IMR-90 (cell line): ENCODE results near the gene GADL1. TPM values are rescaled to one million over a fixed set of nuclear protein-coding genes. Genes with fewer than 3 reads are reported as not detected.

Source experiments
- ATAC-seq: fragments of 200-7000 bp; cut with Tn5 transposase; 2 replicates; pipeline ENCODE4 v1.9.1; 2020; ENCODE audit warnings: low read depth, mild to moderate bottlenecking, moderate library complexity
- BruUV-seq: library from RNA; stranded (reverse); fragments of 400-500 nt; replicated peaks from 2 replicates; lab custom pipeline; 2021; lab: Mats Ljungman, UMichigan
- CTCF ChIA-PET: fragments of 300-600 bp; formaldehyde crosslinking; extraction: SDS; loops from one replicate; lab custom pipeline; 2021; ENCODE audit warnings: antibody characterized with exemption; lab: Yijun Ruan, JAX
- POLR2A ChIA-PET: fragments of 300-600 bp; sonication (Branson Sonifier 250); formaldehyde crosslinking; loops from one replicate; lab custom pipeline; 2022; ENCODE audit warnings: antibody characterized with exemption; ENCODE audit not compliant: unreplicated experiment; lab: Charles Lee
- DNase-seq: peaks from one replicate; pipeline ENCODE4 v3.0.0; 2013
- H2AFZ ChIP-seq: replicated peaks from 2 replicates; pipeline ENCODE3; 2013; ENCODE audit warnings: low read length, mild to moderate bottlenecking; ENCODE audit not compliant: poor library complexity
- H2AK5ac ChIP-seq: 2 replicates; pipeline ENCODE4 v1.6.1; 2013; ENCODE audit warnings: low read depth, low read length, inconsistent platforms
- H2AK9ac ChIP-seq: replicated peaks from 2 replicates; pipeline ENCODE3; 2013; ENCODE audit warnings: mild to moderate bottlenecking, low read depth, low read length, moderate library complexity; ENCODE audit not compliant: poor library complexity
- H2BK120ac ChIP-seq: 2 replicates; pipeline ENCODE4 v1.6.1; 2013; ENCODE audit warnings: low read depth, low read length, inconsistent platforms
- H2BK15ac ChIP-seq: 3 replicates; pipeline ENCODE4 v1.6.1; 2013; ENCODE audit warnings: low read depth, low read length, inconsistent platforms
- H2BK20ac ChIP-seq: 2 replicates; pipeline ENCODE4 v1.6.1; 2013; ENCODE audit warnings: low read depth, mild to moderate bottlenecking, inconsistent platforms, low read length, moderate library complexity
- H2BK5ac ChIP-seq: 2 replicates; pipeline ENCODE4 v1.6.1; 2013; ENCODE audit warnings: mild to moderate bottlenecking, low read depth, low read length, inconsistent platforms; ENCODE audit not compliant: poor library complexity, severe bottlenecking
- H3K14ac ChIP-seq: replicated peaks from 2 replicates; pipeline ENCODE4 v1.6.1; 2013; ENCODE audit warnings: low read depth, low read length, inconsistent platforms
- H3K18ac ChIP-seq: 2 replicates; pipeline ENCODE4 v1.6.1; 2013; ENCODE audit warnings: low read depth, low read length, control low read depth
- H3K23ac ChIP-seq: 2 replicates; pipeline ENCODE4 v1.6.1; 2013; ENCODE audit warnings: low read depth, low read length, inconsistent platforms
- H3K27ac ChIP-seq: 2 replicates; pipeline ENCODE4 v1.5.1; 2013; ENCODE audit warnings: mild to moderate bottlenecking, control low read depth, low read length; ENCODE audit not compliant: insufficient read depth
- H3K27me3 ChIP-seq: 2 replicates; pipeline ENCODE4 v1.6.1; 2013; ENCODE audit warnings: low read length; ENCODE audit not compliant: control insufficient read depth, insufficient read depth
- H3K36me3 ChIP-seq: 2 replicates; pipeline ENCODE4 v1.6.1; 2013; ENCODE audit warnings: low read length, mixed read lengths; ENCODE audit not compliant: control insufficient read depth, insufficient read depth
- H3K4ac ChIP-seq: 2 replicates; pipeline ENCODE4 v1.6.1; 2013; ENCODE audit warnings: low read depth, low read length, inconsistent platforms
- H3K4me1 ChIP-seq: 2 replicates; pipeline ENCODE4 v1.6.1; 2013; ENCODE audit warnings: low read length, mixed read lengths; ENCODE audit not compliant: control insufficient read depth, insufficient read depth
- H3K4me2 ChIP-seq: 2 replicates; pipeline ENCODE4 v1.6.1; 2013; ENCODE audit warnings: low read depth, mild to moderate bottlenecking, control low read depth, low read length, moderate library complexity
- H3K4me3 ChIP-seq: 2 replicates; pipeline ENCODE4 v1.5.1; 2013; ENCODE audit warnings: low read depth, mild to moderate bottlenecking, control low read depth, low read length, moderate library complexity; ENCODE audit not compliant: insufficient read depth
- H3K56ac ChIP-seq: 2 replicates; pipeline ENCODE4 v1.6.1; 2013; ENCODE audit warnings: low read length, inconsistent platforms; ENCODE audit not compliant: insufficient read depth; ENCODE audit errors: extremely low read depth
- H3K79me1 ChIP-seq, 2 experiments: 2 replicates each; pipeline ENCODE4 v1.6.1; 2013; ENCODE audit warnings: low read length in 2 of 2, inconsistent platforms in 1 of 2, low read depth in 1 of 2
- H3K9ac ChIP-seq: 2 replicates; pipeline ENCODE4 v1.6.1; 2013; ENCODE audit warnings: low read depth, low read length, control low read depth
- H3K9me1 ChIP-seq: 2 replicates; pipeline ENCODE4 v1.6.1; 2013; ENCODE audit warnings: low read length, inconsistent platforms; ENCODE audit not compliant: insufficient read depth
- H3K9me3 ChIP-seq: 2 replicates; pipeline ENCODE4 v1.6.1; 2013; ENCODE audit warnings: low read length; ENCODE audit not compliant: control insufficient read depth, insufficient read depth
- H4K20me1 ChIP-seq: 2 replicates; pipeline ENCODE4 v1.6.1; 2013; ENCODE audit warnings: low read length, inconsistent platforms; ENCODE audit not compliant: insufficient read depth
- H4K5ac ChIP-seq: 2 replicates; pipeline ENCODE4 v1.6.1; 2013; ENCODE audit warnings: mild to moderate bottlenecking, low read depth, low read length, control low read depth
- H4K8ac ChIP-seq, 2 experiments: 2 replicates each; pipeline ENCODE4 v1.6.1; 2013; ENCODE audit warnings: low read depth in 2 of 2, low read length in 2 of 2, control low read depth in 1 of 2, inconsistent platforms in 1 of 2
- H4K91ac ChIP-seq: 2 replicates; pipeline ENCODE4 v1.6.1; 2013; ENCODE audit warnings: low read depth, low read length, inconsistent platforms; ENCODE audit not compliant: insufficient read depth
- BHLHE40 ChIP-seq: fragments of 150-350 bp; IDR thresholded peaks from 2 replicates; pipeline ENCODE4 v1.6.1; 2016; ENCODE audit warnings: mild to moderate bottlenecking, low read depth, low read length
- CEBPB ChIP-seq: IDR thresholded peaks from 2 replicates; pipeline ENCODE4 v1.6.1; 2012; ENCODE audit warnings: low read depth, low read length, improper control_type of control experiment
- CHD1 ChIP-seq: IDR thresholded peaks from 2 replicates; pipeline ENCODE4 v1.6.1; 2012; ENCODE audit warnings: low read depth, low read length, improper control_type of control experiment
- CTCF ChIP-seq: conservative IDR thresholded peaks from 2 replicates; pipeline ENCODE4 v1.5.1; 2012; ENCODE audit warnings: mild to moderate bottlenecking, low read depth, low read length, improper control_type of control experiment
- ELK1 ChIP-seq: fragments of 150-350 bp; IDR thresholded peaks from 2 replicates; pipeline ENCODE4 v1.6.1; 2016; ENCODE audit warnings: low read depth, mild to moderate bottlenecking, low read length, moderate library complexity, borderline replicate concordance
- FOS ChIP-seq: fragments of 150-350 bp; IDR thresholded peaks from 2 replicates; pipeline ENCODE4 v1.6.1; 2016; ENCODE audit warnings: low read depth, low read length
- MAFK ChIP-seq: IDR thresholded peaks from 2 replicates; pipeline ENCODE4 v1.6.1; 2012; ENCODE audit warnings: low read depth, low read length, improper control_type of control experiment
- MAZ ChIP-seq: IDR thresholded peaks from 2 replicates; pipeline ENCODE4 v1.6.1; 2012; ENCODE audit warnings: low read depth, mild to moderate bottlenecking, low read length, improper control_type of control experiment, moderate library complexity, borderline replicate concordance
- MXI1 ChIP-seq: IDR thresholded peaks from 2 replicates; pipeline ENCODE4 v1.6.1; 2012; ENCODE audit warnings: low read depth, mild to moderate bottlenecking, low read length, moderate library complexity, borderline replicate concordance
- NFE2L2 ChIP-seq: fragments of 150-350 bp; IDR thresholded peaks from 2 replicates; pipeline ENCODE4 v1.6.1; 2016; ENCODE audit warnings: low read depth, mild to moderate bottlenecking, low read length
- POLR2A ChIP-seq: IDR thresholded peaks from 2 replicates; pipeline ENCODE4 v1.6.1; 2012; ENCODE audit warnings: mild to moderate bottlenecking, low read depth, low read length
- RAD21 ChIP-seq: IDR thresholded peaks from 2 replicates; pipeline ENCODE4 v1.6.1; 2012; ENCODE audit warnings: low read length, improper control_type of control experiment
- RCOR1 ChIP-seq: IDR thresholded peaks from 2 replicates; pipeline ENCODE4 v1.6.1; 2012; ENCODE audit warnings: mild to moderate bottlenecking, low read length, improper control_type of control experiment; ENCODE audit not compliant: insufficient replicate concordance
- RFX5 ChIP-seq: IDR thresholded peaks from 2 replicates; pipeline ENCODE4 v1.8.0; 2012; ENCODE audit warnings: low read depth, mild to moderate bottlenecking, low read length, moderate library complexity
- SMC3 ChIP-seq: fragments of 150-350 bp; IDR thresholded peaks from 2 replicates; pipeline ENCODE4 v1.6.1; 2016; ENCODE audit warnings: low read depth, mild to moderate bottlenecking, antibody characterized with exemption, low read length, moderate library complexity
- USF2 ChIP-seq: fragments of 150-350 bp; IDR thresholded peaks from 2 replicates; pipeline ENCODE4 v1.6.1; 2017; ENCODE audit warnings: mild to moderate bottlenecking, antibody characterized with exemption, low read length, low read depth
- WGBS, 2 experiments: methylation state at CpG; one replicate each; pipeline versions ENCODE4 v1.1.5 to v1.1.7; 2013; ENCODE audit warnings: missing lambda C conversion rate in 2 of 2; ENCODE audit not compliant: insufficient read length in 1 of 2; ENCODE audit errors: extremely low coverage in 2 of 2; 5-methylcytosine and 5-hydroxymethylcytosine counted together
- dilution Hi-C: fragments of 300-500 bp; cut with HindIII; formaldehyde crosslinking; loops from one replicate; pipeline ENCODE4 v1.14.3; 2018; ENCODE audit warnings: low sequenced_read_pairs; ENCODE audit not compliant: unreplicated experiment
- in situ Hi-C: fragments of 300-500 bp; cut with MboI; formaldehyde crosslinking; loops from 3 replicates; pipeline ENCODE4 v1.14.3; 2019; ENCODE audit warnings: low sequenced_read_pairs, inconsistent platforms, mixed read lengths
- intact Hi-C: fragments of 100-400 bp; cut with micrococcal nuclease; formaldehyde crosslinking; loops from 2 replicates; pipeline ENCODE4 v1.10.0; 2022
- polyA plus RNA-seq, 3 experiments: library from polyadenylated mRNA; depleted of rRNA; stranded (reverse); fragments of >200 nt; gene quantifications; 2 replicates each; pipeline ENCODE4 v1.2.3, GENCODE V29; 2012; ENCODE audit warnings: low replicate concordance in 1 of 3
- total RNA-seq: library from RNA; depleted of rRNA; stranded (reverse); fragments of >200 nt; gene quantifications from 2 replicates; pipeline ENCODE4 v1.2.3, GENCODE V29; 2012

The GADL1 gene
- total and polyA plus RNA-seq, 2 of the 4 experiments (the other 2 are of a cell fraction), result not detected

- in situ Hi-C loops, result loop anchor here (5.0 to 10.0 kb wide), 2 partner anchors 593 to 665 kb away; no protein-coding TSS in a partner anchor
Observed at GRCh38 chr3:30699927-30700326, 194.5 kb downstream of the GADL1 start.

More at GRCh38 chr3:30699927-30700326, 194.5 kb downstream of the GADL1 start:
- H3K18ac ChIP-seq, result no peak overlapping the region
- H4K20me1 ChIP-seq, result no peaks in the 10 kb centered on the region
- H2AK5ac ChIP-seq, result no peak overlapping the region
- H2BK20ac ChIP-seq, result no peak overlapping the region
- no peak for TF ChIP-seq FOS
- no peak for TF ChIP-seq ELK1
- no peak for TF ChIP-seq RFX5
- TF ChIP-seq USF2, result no peak
- no peak for TF ChIP-seq RAD21
- no peak for TF ChIP-seq CEBPB
- TF ChIP-seq RCOR1, result no peak
- no peak for TF ChIP-seq CTCF
- no peak for TF ChIP-seq SMC3
- TF ChIP-seq CHD1, result no peak
- TF ChIP-seq BHLHE40, result no peak
- TF ChIP-seq NFE2L2, result no peak
- TF ChIP-seq MAFK, result no peak
- no peak for TF ChIP-seq MAZ
- no peak for TF ChIP-seq POLR2A
- TF ChIP-seq MXI1, result no peak
- no peak overlapping the region for H3K4me3 ChIP-seq
- POLR2A ChIA-PET, result no interaction called here
- H3K79me1 ChIP-seq, result no peaks in the 10 kb centered on the region
- peaks cover 6% of the 10 kb centered on the region for H3K9me3 ChIP-seq
- H3K9me1 ChIP-seq, result no peaks in the 10 kb centered on the region
- no peaks in the 10 kb centered on the region for H3K4me1 ChIP-seq
- H2BK5ac ChIP-seq, result no peak overlapping the region
- no peak overlapping the region for H3K4ac ChIP-seq
- intact Hi-C loops (no loop called here), dilution Hi-C loops (no loop called here)
- no peak overlapping the region for H3K9ac ChIP-seq
- CTCF ChIA-PET, result no interaction called here
- H3K23ac ChIP-seq, result no peak overlapping the region
- H3K27me3 ChIP-seq, result no peaks in the 10 kb centered on the region
- no peak overlapping the region for H4K8ac ChIP-seq
- no peak for ATAC-seq
- no peak overlapping the region for H3K4me2 ChIP-seq
- H4K5ac ChIP-seq, result no peak overlapping the region
- H2BK120ac ChIP-seq, result no peak overlapping the region
- H3K14ac ChIP-seq, result no peak overlapping the region
- no peak overlapping the region for H2AFZ ChIP-seq
- H3K56ac ChIP-seq, result no peak overlapping the region
- H4K91ac ChIP-seq, result no peak overlapping the region
- H3K27ac ChIP-seq, result no peak overlapping the region
- BruUV-seq, result no TSS peak
- no peak for DNase-seq
- no peak overlapping the region for H2AK9ac ChIP-seq
- no CpG with 5 or more reads among the region's 4 CpGs for WGBS, 2 experiments
- H3K36me3 ChIP-seq, result peaks cover 4% of the 10 kb centered on the region
- H2BK15ac ChIP-seq, result no peak overlapping the region
